NB4 (cell line): Measurements from ENCODE around the gene FAM163A.

Source experiments
- MYC ChIP-seq: IDR thresholded peaks from 2 replicates; pipeline ENCODE4 v1.6.1; 2011; ENCODE audit warnings: low read depth, low read length
- POLR2A ChIP-seq: IDR thresholded peaks from 2 replicates; pipeline ENCODE4 v1.6.1; 2011; ENCODE audit warnings: mild to moderate bottlenecking; ENCODE audit not compliant: insufficient read length; ENCODE audit errors: extremely low read depth
- TF ChIP-seq, protein P1 (sequence below): IDR thresholded peaks from one replicate; pipeline ENCODE4 v1.5.1; 2012; ENCODE audit warnings: low read depth, low read length

DNA sequence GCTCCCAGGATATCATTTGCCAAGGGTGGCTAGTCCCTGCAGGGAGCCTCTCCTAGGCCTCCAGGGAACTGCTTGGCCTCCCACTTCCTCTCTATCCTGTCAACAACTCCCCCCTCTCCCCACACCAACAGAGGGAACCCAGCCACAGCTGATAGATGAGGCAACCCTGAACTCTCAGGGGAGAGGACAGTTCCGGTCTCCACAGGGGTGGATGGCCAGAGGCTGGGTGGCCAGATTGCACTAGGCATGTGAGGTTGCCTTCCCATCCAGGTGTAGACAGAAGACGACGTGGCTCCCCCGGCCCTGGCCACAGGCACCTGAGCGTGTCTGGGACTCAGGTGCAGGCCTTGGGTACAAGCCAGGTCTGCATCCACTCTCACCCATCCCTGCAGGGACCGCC, 81.2 kb downstream of the FAM163A start:
- TF ChIP-seq, protein P1, sequence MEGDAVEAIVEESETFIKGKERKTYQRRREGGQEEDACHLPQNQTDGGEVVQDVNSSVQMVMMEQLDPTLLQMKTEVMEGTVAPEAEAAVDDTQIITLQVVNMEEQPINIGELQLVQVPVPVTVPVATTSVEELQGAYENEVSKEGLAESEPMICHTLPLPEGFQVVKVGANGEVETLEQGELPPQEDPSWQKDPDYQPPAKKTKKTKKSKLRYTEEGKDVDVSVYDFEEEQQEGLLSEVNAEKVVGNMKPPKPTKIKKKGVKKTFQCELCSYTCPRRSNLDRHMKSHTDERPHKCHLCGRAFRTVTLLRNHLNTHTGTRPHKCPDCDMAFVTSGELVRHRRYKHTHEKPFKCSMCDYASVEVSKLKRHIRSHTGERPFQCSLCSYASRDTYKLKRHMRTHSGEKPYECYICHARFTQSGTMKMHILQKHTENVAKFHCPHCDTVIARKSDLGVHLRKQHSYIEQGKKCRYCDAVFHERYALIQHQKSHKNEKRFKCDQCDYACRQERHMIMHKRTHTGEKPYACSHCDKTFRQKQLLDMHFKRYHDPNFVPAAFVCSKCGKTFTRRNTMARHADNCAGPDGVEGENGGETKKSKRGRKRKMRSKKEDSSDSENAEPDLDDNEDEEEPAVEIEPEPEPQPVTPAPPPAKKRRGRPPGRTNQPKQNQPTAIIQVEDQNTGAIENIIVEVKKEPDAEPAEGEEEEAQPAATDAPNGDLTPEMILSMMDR, result no peak
- TF ChIP-seq POLR2A (no peak), MYC (peak; percentile 57; the same call in 1 of the 2 replicates)
